ENCODE measurements around the gene UGGT2. TPM values are rescaled to one million over a fixed set of nuclear protein-coding genes. Genes with fewer than 3 reads are reported as not detected.

The UGGT2 gene

DNA sequence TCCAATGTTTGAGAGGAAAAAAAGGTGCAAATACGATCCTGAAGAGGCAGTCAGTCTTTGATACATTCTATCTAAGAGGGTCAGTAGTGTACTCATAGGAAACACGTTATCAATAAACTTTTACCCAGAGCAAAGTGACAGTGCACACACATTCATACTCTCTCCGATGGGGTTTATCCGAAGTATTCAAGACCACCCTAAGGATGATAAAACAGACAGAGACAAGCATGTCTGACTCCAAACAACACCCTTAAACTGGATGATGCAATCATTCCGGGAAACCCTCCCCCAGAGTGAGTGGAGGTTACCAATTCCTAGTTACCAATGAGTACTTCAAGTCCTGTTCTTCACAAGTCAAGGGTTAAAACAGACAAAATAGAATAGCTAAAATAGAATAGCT is 297.1 kb downstream of the UGGT2 start:
- no peaks in the 10 kb centered on the region for H3K79me2 ChIP-seq (ENCODE audit: control insufficient read depth, insufficient read depth, low read length)
- no peak overlapping the region for H2AK5ac ChIP-seq (ENCODE audit: low read length)
- no peak overlapping the region for H3K4ac ChIP-seq (ENCODE audit: low read depth, low read length)
- H2BK15ac ChIP-seq (replicated peaks; ENCODE audit: low read depth) = no peak overlapping the region
- H3K23ac ChIP-seq (ENCODE audit: low read length) = no peak overlapping the region
- no peaks in the 10 kb centered on the region for H3K79me1 ChIP-seq (ENCODE audit: low read length)
- WGBS (ENCODE audit: extremely low coverage, insufficient coverage, low lambda C conversion rate) = no CpG with 5 or more reads among the region's 5 CpGs
- H3K4me1 ChIP-seq (ENCODE audit: control insufficient read depth, low read depth, low read length) = peaks cover 4% of the 10 kb centered on the region
- H2BK120ac ChIP-seq (ENCODE audit: low read depth, low read length) = no peak overlapping the region
- H3K9ac ChIP-seq (ENCODE audit: low read length) = no peak overlapping the region
- no peak overlapping the region for H4K5ac ChIP-seq (ENCODE audit: low read length)
- no peaks in the 10 kb centered on the region for H3K36me3 ChIP-seq (ENCODE audit: control insufficient read depth, insufficient read depth, low read length)
- H2BK5ac ChIP-seq (ENCODE audit: low read length) = no peak overlapping the region
- no peak overlapping the region for H3K27ac ChIP-seq (ENCODE audit: low read depth, low read length)
- H3K56ac ChIP-seq (ENCODE audit: low read length) = no peak overlapping the region
- no peak overlapping the region for H3K4me3 ChIP-seq (ENCODE audit: low read length)
- H3K18ac ChIP-seq (ENCODE audit: low read length) = peak overlapping the region; percentile 23
- H3K27me3 ChIP-seq (ENCODE audit: insufficient read depth, low read length, poor library complexity) = no peaks in the 10 kb centered on the region
- H4K8ac ChIP-seq (ENCODE audit: low read depth, low read length) = no peak overlapping the region
- DNase-seq = peak; percentile 42
- no peak overlapping the region for H3K4me2 ChIP-seq (ENCODE audit: low read length)

DNA sequence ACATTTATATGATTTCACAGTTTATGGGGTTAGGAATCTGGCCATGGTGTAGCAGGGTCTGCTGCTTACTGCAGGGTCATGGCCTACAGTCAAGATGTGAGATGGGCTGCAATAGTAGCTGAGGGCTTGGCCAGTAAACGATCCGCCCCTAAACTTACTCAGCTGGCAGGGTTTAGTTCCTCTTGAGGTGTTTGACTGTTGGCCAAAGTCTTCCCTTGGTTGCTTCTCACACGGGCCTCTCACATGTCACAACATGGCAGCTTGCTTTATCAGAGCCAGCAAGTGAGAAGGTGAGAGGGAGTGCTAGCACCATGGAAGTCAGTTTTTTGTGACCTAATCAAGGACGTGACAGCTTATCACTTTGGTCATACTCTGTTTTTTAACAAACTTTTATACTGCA is 299.1 kb downstream of the UGGT2 start:
- Histone ChIP-seq H3K27ac (ENCODE audit: low read depth, low read length) (no peak overlapping the region), H3K27me3 (ENCODE audit: insufficient read depth, low read length, poor library complexity) (no peaks in the 10 kb centered on the region), H3K4ac (ENCODE audit: low read depth, low read length) (no peak overlapping the region), H3K4me3 (ENCODE audit: low read length) (no peak overlapping the region), H3K36me3 (ENCODE audit: control insufficient read depth, insufficient read depth, low read length) (no peaks in the 10 kb centered on the region), H3K79me2 (ENCODE audit: control insufficient read depth, insufficient read depth, low read length) (no peaks in the 10 kb centered on the region), H2BK15ac (replicated peaks; ENCODE audit: low read depth) (no peak overlapping the region), H3K4me1 (ENCODE audit: control insufficient read depth, low read depth, low read length) (peaks cover 4% of the 10 kb centered on the region), H3K56ac (ENCODE audit: low read length) (no peak overlapping the region), H2AK5ac (ENCODE audit: low read length) (no peak overlapping the region), H3K18ac (ENCODE audit: low read length) (no peak overlapping the region), H4K8ac (ENCODE audit: low read depth, low read length) (no peak overlapping the region), H3K9ac (ENCODE audit: low read length) (no peak overlapping the region), H3K23ac (ENCODE audit: low read length) (no peak overlapping the region), H4K5ac (ENCODE audit: low read length) (no peak overlapping the region), H3K4me2 (ENCODE audit: low read length) (no peak overlapping the region), H2BK5ac (ENCODE audit: low read length) (no peak overlapping the region), H2BK120ac (ENCODE audit: low read depth, low read length) (no peak overlapping the region), H3K79me1 (ENCODE audit: low read length) (no peaks in the 10 kb centered on the region)
- DNase-seq = peak; percentile 17
- WGBS (ENCODE audit: extremely low coverage, insufficient coverage, low lambda C conversion rate) = no CpG with 5 or more reads among the region's 4 CpGs

DNA sequence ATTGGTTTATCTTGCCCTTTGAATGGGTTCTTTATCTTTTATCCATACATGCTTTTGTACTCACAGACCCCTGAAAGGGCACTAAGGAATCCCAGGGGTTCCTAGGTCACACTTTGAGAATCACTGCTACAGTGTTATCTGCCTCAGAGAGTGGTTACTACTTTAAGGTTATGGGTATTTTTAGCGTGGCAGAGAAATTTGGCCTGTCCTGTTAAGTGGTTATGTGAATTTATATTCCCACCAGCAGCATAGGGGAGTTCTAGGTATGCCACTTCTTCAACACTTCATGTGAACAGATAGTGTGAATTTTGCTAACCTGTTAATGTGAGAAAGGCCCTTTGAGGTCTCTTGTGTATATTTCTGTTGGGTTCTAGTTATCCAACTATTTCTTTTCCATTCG is 300.5 kb downstream of the UGGT2 start:
- H3K79me2 ChIP-seq (ENCODE audit: control insufficient read depth, insufficient read depth, low read length) = no peaks in the 10 kb centered on the region
- no peak overlapping the region for H3K23ac ChIP-seq (ENCODE audit: low read length)
- H3K4me3 ChIP-seq (ENCODE audit: low read length) = no peak overlapping the region
- H3K4me2 ChIP-seq (ENCODE audit: low read length) = no peak overlapping the region
- no peak overlapping the region for H2BK120ac ChIP-seq (ENCODE audit: low read depth, low read length)
- no peak overlapping the region for H2AK5ac ChIP-seq (ENCODE audit: low read length)
- no peaks in the 10 kb centered on the region for H3K27me3 ChIP-seq (ENCODE audit: insufficient read depth, low read length, poor library complexity)
- H3K56ac ChIP-seq (ENCODE audit: low read length) = no peak overlapping the region
- H3K4ac ChIP-seq (ENCODE audit: low read depth, low read length) = no peak overlapping the region
- H2BK15ac ChIP-seq (replicated peaks; ENCODE audit: low read depth) = no peak overlapping the region
- no peak overlapping the region for H3K9ac ChIP-seq (ENCODE audit: low read length)
- H3K27ac ChIP-seq (ENCODE audit: low read depth, low read length) = no peak overlapping the region
- WGBS (ENCODE audit: extremely low coverage, insufficient coverage, low lambda C conversion rate) = no CpG with 5 or more reads among the region's 2 CpGs
- peaks cover 4% of the 10 kb centered on the region for H3K4me1 ChIP-seq (ENCODE audit: control insufficient read depth, low read depth, low read length)
- no peak overlapping the region for H3K18ac ChIP-seq (ENCODE audit: low read length)
- no peaks in the 10 kb centered on the region for H3K36me3 ChIP-seq (ENCODE audit: control insufficient read depth, insufficient read depth, low read length)
- H4K5ac ChIP-seq (ENCODE audit: low read length) = no peak overlapping the region
- no peak overlapping the region for H2BK5ac ChIP-seq (ENCODE audit: low read length)
- DNase-seq = no peak
- no peaks in the 10 kb centered on the region for H3K79me1 ChIP-seq (ENCODE audit: low read length)
- no peak overlapping the region for H4K8ac ChIP-seq (ENCODE audit: low read depth, low read length)

Small RNA genes lying within 50 kb of the gene (small RNA-seq; reads per million reads assigned to genes)
- not detected for gene HMGN1P24 (ENCODE audit: insufficient read depth)

All from mesendoderm (in vitro differentiated cells).